ENCODE measurements around the gene PRKAG2.
A peak's percentile ranks its signal among the peaks of the same experiment; 100 is the strongest.

Gene PRKAG2

GRCh38 chr7:151745706-151746105, 131.2 kb downstream of the PRKAG2 start:
- H3K36me3 ChIP-seq (ENCODE audit: control insufficient read depth, insufficient read depth, low read length): no peaks in the 10 kb centered on the region
- H3K9me3 ChIP-seq (ENCODE audit: control insufficient read depth, low read length): no peaks in the 10 kb centered on the region
- H3K9ac ChIP-seq (ENCODE audit: low read length): peak overlapping the region; percentile 7
- H3K4me3 ChIP-seq (ENCODE audit: low read length): no peak overlapping the region
- peaks cover 40% of the 10 kb centered on the region for H3K4me1 ChIP-seq (ENCODE audit: control insufficient read depth, insufficient read depth, low read length)
- H3K27me3 ChIP-seq (ENCODE audit: control insufficient read depth, insufficient read depth, low read length): no peaks in the 10 kb centered on the region

- H3K36me3 ChIP-seq (ENCODE audit: control insufficient read depth, insufficient read depth, low read length): no peaks in the 10 kb centered on the region
- H3K4me1 ChIP-seq (ENCODE audit: control insufficient read depth, insufficient read depth, low read length): peaks cover 40% of the 10 kb centered on the region
- peak overlapping the region; percentile 7 for H3K9ac ChIP-seq (ENCODE audit: low read length)
- H3K9me3 ChIP-seq (ENCODE audit: control insufficient read depth, low read length): no peaks in the 10 kb centered on the region
- H3K27me3 ChIP-seq (ENCODE audit: control insufficient read depth, insufficient read depth, low read length): no peaks in the 10 kb centered on the region
- H3K4me3 ChIP-seq (ENCODE audit: low read length): no peak overlapping the region
These were observed 132.0 kb downstream of the PRKAG2 start for GRCh38 chr7:151744656-151745638.

- H3K4me3 ChIP-seq (ENCODE audit: low read length): no peak overlapping the region
- H3K9ac ChIP-seq (ENCODE audit: low read length): no peak overlapping the region
- no peaks in the 10 kb centered on the region for H3K9me3 ChIP-seq (ENCODE audit: control insufficient read depth, low read length)
- H3K27me3 ChIP-seq (ENCODE audit: control insufficient read depth, insufficient read depth, low read length): no peaks in the 10 kb centered on the region
- H3K4me1 ChIP-seq (ENCODE audit: control insufficient read depth, insufficient read depth, low read length): peaks cover 40% of the 10 kb centered on the region
- H3K36me3 ChIP-seq (ENCODE audit: control insufficient read depth, insufficient read depth, low read length): no peaks in the 10 kb centered on the region
These were observed 132.8 kb downstream of the PRKAG2 start for GRCh38 chr7:151744051-151744580.

- Histone ChIP-seq H3K27me3 (ENCODE audit: control insufficient read depth, insufficient read depth, low read length) (no peaks in the 10 kb centered on the region), H3K4me1 (ENCODE audit: control insufficient read depth, insufficient read depth, low read length) (peaks cover 40% of the 10 kb centered on the region), H3K4me3 (ENCODE audit: low read length) (no peak overlapping the region), H3K36me3 (ENCODE audit: control insufficient read depth, insufficient read depth, low read length) (no peaks in the 10 kb centered on the region), H3K9me3 (ENCODE audit: control insufficient read depth, low read length) (no peaks in the 10 kb centered on the region), H3K9ac (ENCODE audit: low read length) (peak overlapping the region; percentile 28)
These were observed 133.4 kb downstream of the PRKAG2 start for GRCh38 chr7:151743481-151743983.

- Histone ChIP-seq H3K36me3 (ENCODE audit: control insufficient read depth, insufficient read depth, low read length) (no peaks in the 10 kb centered on the region), H3K4me3 (ENCODE audit: low read length) (no peak overlapping the region), H3K9me3 (ENCODE audit: control insufficient read depth, low read length) (no peaks in the 10 kb centered on the region), H3K27me3 (ENCODE audit: control insufficient read depth, insufficient read depth, low read length) (no peaks in the 10 kb centered on the region), H3K4me1 (ENCODE audit: control insufficient read depth, insufficient read depth, low read length) (peaks cover 40% of the 10 kb centered on the region), H3K9ac (ENCODE audit: low read length) (no peak overlapping the region)
These were observed 134.0 kb downstream of the PRKAG2 start for GRCh38 chr7:151742713-151743480.

GRCh38 chr7:151741585-151741984, 135.3 kb downstream of the PRKAG2 start:
- Histone ChIP-seq H3K4me1 (ENCODE audit: control insufficient read depth, insufficient read depth, low read length) (peaks cover 40% of the 10 kb centered on the region), H3K4me3 (ENCODE audit: low read length) (no peak overlapping the region), H3K9ac (ENCODE audit: low read length) (no peak overlapping the region), H3K27me3 (ENCODE audit: control insufficient read depth, insufficient read depth, low read length) (no peaks in the 10 kb centered on the region), H3K36me3 (ENCODE audit: control insufficient read depth, insufficient read depth, low read length) (no peaks in the 10 kb centered on the region), H3K9me3 (ENCODE audit: control insufficient read depth, low read length) (no peaks in the 10 kb centered on the region)

GRCh38 chr7:151740081-151740851, 136.6 kb downstream of the PRKAG2 start:
- Histone ChIP-seq H3K9ac (ENCODE audit: low read length) (no peak overlapping the region), H3K9me3 (ENCODE audit: control insufficient read depth, low read length) (no peaks in the 10 kb centered on the region), H3K27me3 (ENCODE audit: control insufficient read depth, insufficient read depth, low read length) (no peaks in the 10 kb centered on the region), H3K36me3 (ENCODE audit: control insufficient read depth, insufficient read depth, low read length) (no peaks in the 10 kb centered on the region), H3K4me3 (ENCODE audit: low read length) (no peak overlapping the region), H3K4me1 (ENCODE audit: control insufficient read depth, insufficient read depth, low read length) (peaks cover 30% of the 10 kb centered on the region)

GRCh38 chr7:151738925-151739324, 138.0 kb downstream of the PRKAG2 start:
- no peaks in the 10 kb centered on the region for H3K27me3 ChIP-seq (ENCODE audit: control insufficient read depth, insufficient read depth, low read length)
- H3K9me3 ChIP-seq (ENCODE audit: control insufficient read depth, low read length): no peaks in the 10 kb centered on the region
- no peak overlapping the region for H3K9ac ChIP-seq (ENCODE audit: low read length)
- no peak overlapping the region for H3K4me3 ChIP-seq (ENCODE audit: low read length)
- peaks cover 17% of the 10 kb centered on the region for H3K4me1 ChIP-seq (ENCODE audit: control insufficient read depth, insufficient read depth, low read length)
- H3K36me3 ChIP-seq (ENCODE audit: control insufficient read depth, insufficient read depth, low read length): no peaks in the 10 kb centered on the region

- no peaks in the 10 kb centered on the region for H3K27me3 ChIP-seq (ENCODE audit: control insufficient read depth, insufficient read depth, low read length)
- no peak overlapping the region for H3K9ac ChIP-seq (ENCODE audit: low read length)
These were observed 140.5 kb downstream of the PRKAG2 start for GRCh38 chr7:151736403-151736909.

GRCh38 chr7:151735851-151736402, 141.0 kb downstream of the PRKAG2 start:
- Histone ChIP-seq H3K4me1 (ENCODE audit: control insufficient read depth, insufficient read depth, low read length) (peaks cover 7% of the 10 kb centered on the region), H3K9ac (ENCODE audit: low read length) (no peak overlapping the region), H3K36me3 (ENCODE audit: control insufficient read depth, insufficient read depth, low read length) (no peaks in the 10 kb centered on the region), H3K27me3 (ENCODE audit: control insufficient read depth, insufficient read depth, low read length) (no peaks in the 10 kb centered on the region), H3K4me3 (ENCODE audit: low read length) (no peak overlapping the region), H3K9me3 (ENCODE audit: control insufficient read depth, low read length) (no peaks in the 10 kb centered on the region)

More at GRCh38 chr7:151736403-151736909, 140.5 kb downstream of the PRKAG2 start:
- no peaks in the 10 kb centered on the region for H3K36me3 ChIP-seq (ENCODE audit: control insufficient read depth, insufficient read depth, low read length)
- no peaks in the 10 kb centered on the region for H3K9me3 ChIP-seq (ENCODE audit: control insufficient read depth, low read length)
- H3K4me3 ChIP-seq (ENCODE audit: low read length): no peak overlapping the region
- H3K4me1 ChIP-seq (ENCODE audit: control insufficient read depth, insufficient read depth, low read length): peaks cover 7% of the 10 kb centered on the region

Data from mucosa of stomach (tissue), 1 donor.